Measurements from ENCODE around the gene NSUN7.

- no peak for TF ChIP-seq ZNF274 (IDR thresholded peaks at IDR 0.05; ENCODE audit: low read depth, low read length)
- TF ChIP-seq YY1 (IDR thresholded peaks at IDR 0.05; ENCODE audit: insufficient read depth, insufficient read length): no peak
Measured at GRCh38 chr4:40778090-40778489, 28.3 kb downstream of the NSUN7 start.
